HuH-7 (cell line): ENCODE data around the gene LCOR.

Experiments used
- DNase-seq: peaks from one replicate; pipeline ENCODE4 v3.0.0; 2011; ENCODE audit warnings: low spot score

The LCOR gene

GRCh38 chr10:97012470-97012869, 180.4 kb downstream of the LCOR start:
- DNase-seq = no peak

GRCh38 chr10:97013568-97013967, 181.5 kb downstream of the LCOR start:
- DNase-seq = no peak

DNA sequence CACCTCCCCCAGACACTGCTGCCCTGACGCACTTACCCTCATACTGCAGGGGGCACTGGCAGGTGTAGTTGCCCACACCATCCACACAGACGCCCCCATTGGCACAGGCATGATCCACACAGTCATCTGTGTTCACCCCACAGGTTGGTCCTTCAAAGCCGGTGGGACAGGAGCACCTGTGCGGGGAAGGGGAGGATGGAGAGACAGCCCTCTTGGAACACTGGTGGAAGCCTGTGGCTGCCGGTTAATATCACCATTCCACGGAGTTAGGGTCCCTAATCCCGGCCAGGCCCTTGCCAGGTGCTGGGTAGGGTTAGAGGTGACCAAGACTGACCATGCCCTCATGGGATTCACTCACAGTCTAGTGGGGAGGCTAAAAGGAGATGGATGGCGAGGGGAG, 181.9 kb downstream of the LCOR start:
- DNase-seq = no peak

DNA sequence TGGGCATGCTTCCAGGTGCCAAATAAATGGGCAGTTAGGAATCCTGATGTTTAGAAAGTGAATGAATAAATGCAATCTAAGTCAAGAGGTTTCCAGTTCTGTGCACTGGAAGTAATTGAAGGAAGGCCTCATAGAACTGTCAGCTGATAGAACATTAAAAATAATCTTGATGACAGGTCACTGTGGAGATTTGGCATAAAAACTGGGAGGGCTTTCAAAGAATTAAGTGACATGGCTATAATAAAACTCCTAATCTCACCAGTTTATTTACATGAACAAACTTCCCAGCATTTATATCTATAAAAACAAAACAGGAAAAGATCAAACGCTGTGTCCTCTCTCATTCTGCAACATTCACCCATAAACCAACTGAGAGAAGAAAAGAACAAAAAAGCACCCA, 183.1 kb downstream of the LCOR start:
- no peak for DNase-seq

- no peak for DNase-seq
These were observed 184.8 kb downstream of the LCOR start for GRCh38 chr10:97016728-97017473.

- no peak for DNase-seq
These were observed 185.4 kb downstream of the LCOR start for GRCh38 chr10:97017474-97017903.

DNA sequence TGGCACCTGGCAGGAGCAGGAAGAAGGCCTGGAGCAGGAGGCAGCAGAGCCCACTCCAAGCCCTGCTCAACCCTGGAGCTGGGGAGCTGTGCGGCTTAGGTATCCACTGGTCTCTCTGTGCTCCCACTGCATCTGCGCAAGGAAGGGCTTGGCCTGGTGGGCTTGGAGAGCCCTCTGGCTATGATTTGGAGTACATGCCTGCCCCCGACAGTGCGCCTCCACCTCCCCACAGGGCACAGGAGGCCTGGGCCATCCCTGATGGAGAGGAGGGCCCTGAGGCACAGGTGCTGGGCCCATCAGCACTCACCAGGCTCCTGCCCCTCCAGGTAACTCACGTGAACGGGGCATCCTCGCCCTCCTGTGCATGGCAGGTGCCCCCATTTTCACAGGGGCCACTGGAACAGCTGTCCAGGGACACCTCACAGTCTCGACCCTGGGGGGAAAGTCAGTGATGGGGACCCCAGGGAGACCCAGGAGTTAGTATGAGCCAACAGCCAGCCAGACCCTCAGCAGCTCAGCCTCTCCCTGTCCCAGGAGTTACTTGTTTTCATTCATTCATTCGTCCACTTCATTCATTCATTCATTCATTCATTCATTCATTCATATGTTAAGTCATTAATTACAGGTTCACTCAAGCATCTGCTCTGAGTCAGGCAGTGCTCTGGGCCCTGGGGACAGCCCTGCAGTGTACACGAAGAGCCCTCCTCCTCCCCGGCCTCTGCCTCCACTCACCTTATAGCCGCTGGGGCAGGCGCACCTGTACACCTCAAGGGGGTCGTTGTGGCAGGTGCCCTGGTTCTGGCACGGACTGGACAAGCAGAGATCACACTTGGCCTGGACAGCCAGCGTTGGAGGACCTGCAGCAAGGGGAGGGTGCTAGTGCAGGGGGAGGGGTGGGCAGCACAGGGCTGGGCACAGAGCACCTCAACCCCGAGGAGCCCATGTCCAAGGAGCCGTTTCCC, 186.4 kb downstream of the LCOR start:
- no peak for DNase-seq

DNA sequence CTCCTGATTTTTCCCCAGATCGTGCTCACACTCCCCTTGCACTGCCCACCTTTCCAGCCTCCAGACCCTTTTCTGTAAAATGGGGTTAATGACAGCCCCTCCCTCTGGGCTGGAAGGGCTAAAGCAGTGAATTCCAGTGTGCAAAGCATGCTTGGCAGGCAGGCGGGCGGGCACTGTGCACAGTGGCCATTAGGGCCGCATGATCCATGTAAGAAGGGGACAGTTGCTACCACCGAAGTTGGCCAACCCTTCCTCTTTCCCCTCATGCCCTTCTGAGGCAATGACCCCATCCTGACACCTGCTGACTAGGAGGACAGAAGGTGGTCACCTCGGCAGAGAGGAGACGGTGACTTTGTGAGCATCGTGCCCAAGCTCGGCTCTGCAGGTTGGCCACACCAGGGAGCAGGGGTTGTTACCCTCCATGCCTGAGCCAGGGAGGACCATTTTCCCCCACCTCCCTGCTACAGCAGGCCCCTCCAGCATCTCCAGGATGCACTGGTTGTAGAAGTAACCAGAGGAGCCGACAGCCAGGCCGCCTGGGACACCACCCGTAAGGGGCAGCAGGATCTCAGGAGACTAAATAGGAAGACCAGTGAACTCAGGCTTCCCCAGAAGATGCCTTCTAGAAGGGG, 187.2 kb downstream of the LCOR start:
- DNase-seq = no peak

DNA sequence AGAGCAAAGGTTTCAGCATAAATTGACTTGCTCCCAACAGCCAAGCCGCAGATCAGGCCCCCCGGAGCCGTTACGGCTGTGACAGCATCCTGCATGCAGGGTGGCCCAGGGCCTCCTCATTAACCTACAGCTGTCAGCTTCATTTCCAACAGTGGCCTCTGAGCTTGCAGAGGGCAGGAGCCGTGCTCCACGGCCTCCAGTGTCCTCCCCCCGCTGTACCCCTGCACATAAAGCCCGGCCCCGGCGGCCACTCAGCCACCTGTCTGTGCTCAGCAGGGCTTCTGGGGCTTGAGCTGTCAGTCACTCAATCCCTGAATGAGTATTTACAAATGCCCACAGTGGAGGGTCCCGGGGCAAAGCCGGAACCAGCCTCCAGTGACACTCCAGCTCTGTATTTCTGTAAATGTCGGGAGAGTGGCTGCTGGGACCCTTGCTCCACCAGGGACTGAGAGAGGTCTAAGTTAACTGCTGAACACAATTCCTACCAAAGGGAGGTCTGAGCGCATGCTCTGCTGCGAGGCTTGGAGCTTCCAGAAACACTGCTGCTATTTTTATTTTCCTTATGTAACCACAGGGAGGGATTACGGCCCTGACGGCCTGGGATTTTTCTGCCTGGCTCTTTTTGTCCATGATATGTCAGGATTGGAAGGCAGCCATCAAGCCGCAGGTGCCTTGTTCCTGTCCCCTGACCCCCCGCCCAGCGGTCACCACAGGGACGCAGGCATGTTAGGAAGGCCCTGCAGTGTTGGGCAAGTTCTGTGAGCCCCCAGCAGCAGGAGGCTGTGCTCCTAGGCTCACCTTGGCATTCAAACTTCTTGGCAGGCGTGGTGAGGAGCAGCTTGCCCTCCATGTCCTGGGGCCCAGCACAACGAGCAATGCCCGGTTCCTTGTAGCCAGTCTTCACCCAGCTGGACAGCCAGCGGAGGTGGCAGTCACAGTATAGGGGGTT, 188.6 kb downstream of the LCOR start:
- no peak for DNase-seq

DNA sequence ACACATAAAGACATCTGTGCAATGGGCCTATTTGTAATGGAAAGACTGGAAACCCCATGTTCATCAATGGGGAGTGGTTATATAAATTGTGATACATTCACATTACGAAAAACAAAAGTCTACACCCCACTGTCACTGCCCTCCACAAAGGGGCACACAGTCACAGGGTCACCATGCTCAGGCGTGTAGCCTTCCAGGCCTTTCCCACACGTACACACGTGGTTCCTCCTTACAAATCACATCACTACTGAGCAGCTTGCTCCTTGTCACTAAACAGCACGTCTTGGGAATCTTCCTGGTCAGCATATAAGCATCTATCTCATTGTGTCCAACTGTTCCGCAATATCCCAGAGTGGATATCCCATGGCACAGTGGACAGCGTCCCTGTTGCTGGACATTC, 190.5 kb downstream of the LCOR start:
- DNase-seq = no peak

- DNase-seq = no peak
These were observed 191.5 kb downstream of the LCOR start for GRCh38 chr10:97023401-97024167.

- DNase-seq = no peak
These were observed 192.3 kb downstream of the LCOR start for GRCh38 chr10:97024168-97025073.

DNA sequence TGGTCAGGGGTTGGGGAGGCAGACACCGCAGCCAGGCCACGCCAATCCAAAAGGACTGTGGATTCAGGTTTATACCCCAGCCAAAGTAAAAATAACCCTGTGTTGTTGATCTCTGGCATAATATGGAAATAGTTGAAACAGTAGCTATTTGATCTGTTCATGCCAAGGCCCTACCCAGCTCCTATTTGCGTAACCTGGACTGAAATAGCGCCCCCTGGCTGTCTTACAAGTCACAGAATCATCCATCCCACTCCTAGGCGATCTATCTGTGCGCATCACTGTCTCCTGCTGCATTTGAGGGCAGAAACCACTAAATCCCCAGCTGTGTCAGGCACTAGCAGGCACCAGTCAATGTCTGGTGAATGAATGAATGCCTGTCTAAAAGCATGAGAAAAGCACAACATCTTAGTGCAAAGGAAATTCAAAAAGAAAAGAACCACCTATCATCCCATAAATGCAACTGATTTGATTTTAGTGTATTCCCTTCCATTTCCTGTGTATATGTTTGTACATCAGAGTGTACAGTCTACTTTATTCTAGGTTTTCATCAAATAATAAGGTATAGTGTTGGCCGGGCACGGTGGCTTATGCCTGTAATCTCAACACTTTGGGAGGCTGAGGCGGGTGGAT, 193.6 kb downstream of the LCOR start:
- DNase-seq = peak; percentile 84

DNA sequence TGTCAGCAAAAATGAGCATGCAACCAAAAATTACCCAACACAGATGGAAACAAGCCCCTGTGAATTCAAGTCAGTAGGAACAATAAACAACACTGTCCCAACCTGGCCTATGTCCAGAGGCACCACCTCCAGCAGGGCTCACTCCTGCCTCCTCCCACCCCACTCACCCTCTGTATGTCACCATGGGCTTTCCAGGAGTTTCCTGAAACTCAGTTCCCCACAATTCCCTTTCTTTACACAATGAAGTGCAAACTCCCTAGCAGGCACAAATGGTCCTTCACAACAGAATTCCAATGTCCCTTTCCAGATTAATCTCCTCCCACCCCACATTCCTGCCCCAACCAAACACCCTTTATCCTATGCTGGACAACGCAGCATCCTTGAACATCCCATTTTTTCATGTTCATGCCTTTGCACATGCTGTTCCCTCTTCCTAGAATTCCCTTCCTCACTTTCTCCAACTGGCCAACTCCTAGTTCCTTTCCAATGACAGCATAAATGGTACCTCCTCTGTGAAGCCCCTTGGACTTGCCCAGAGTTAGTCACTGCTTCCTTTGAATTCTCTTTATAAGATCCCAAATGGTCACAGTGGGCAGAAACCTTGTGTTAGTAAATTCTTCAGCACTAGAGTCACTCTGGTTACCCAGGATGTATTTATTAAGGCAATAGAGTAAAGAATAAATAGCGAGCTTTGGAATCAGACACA, 196.2 kb downstream of the LCOR start:
- DNase-seq = no peak

- no peak for DNase-seq
These were observed 196.7 kb downstream of the LCOR start for GRCh38 chr10:97028832-97029178.

GRCh38 chr10:97029271-97029670, 197.2 kb downstream of the LCOR start:
- DNase-seq = no peak

- DNase-seq = no peak
These were observed 198.8 kb downstream of the LCOR start for GRCh38 chr10:97030894-97031293.

GRCh38 chr10:97031459-97031858, 199.4 kb downstream of the LCOR start:
- DNase-seq = no peak

DNA sequence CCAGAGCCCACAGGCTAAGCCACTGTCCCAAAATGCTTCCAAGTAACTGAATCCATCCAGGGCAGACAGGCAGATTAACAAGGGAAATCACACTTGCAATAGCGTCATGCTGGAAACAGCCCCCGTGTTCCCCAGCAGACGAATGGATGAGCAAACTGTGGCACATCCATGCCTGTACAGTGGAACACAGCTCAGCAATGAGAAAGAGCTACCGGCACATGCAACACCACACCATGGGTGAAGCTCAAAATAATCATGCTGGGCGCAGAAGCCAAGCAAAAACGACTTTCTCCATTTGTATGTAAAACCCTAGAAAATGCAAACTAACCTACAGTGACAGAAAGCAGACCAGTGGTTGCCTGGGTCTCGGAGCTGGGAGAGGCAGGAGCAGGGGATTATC, 200.5 kb downstream of the LCOR start:
- DNase-seq = no peak
